GM12878 (cell line): ENCODE results near the gene EVPLL. TPM values are rescaled to one million over a fixed set of nuclear protein-coding genes. Genes with fewer than 3 reads are reported as not detected.

ENCODE experiments used
- ATAC-seq: fragments of 200-7000 bp; cut with Tn5 transposase; 3 replicates; pipeline ENCODE4 v1.9.1; 2020; ENCODE audit warnings: mild to moderate bottlenecking, moderate library complexity
- BruUV-seq: library from RNA; stranded (reverse); fragments of 400-500 nt; replicated peaks from 2 replicates; lab custom pipeline; 2021; lab: Mats Ljungman, UMichigan
- CTCF ChIA-PET: fragments of 300-600 bp; sonication (Branson Sonifier 250); formaldehyde crosslinking; extraction: SDS; loops from one replicate; lab custom pipeline; 2021; ENCODE audit warnings: inconsistent platforms; lab: Yijun Ruan, JAX
- POLR2A ChIA-PET: fragments of 350-600 bp; formaldehyde crosslinking; extraction: SDS; loops from one replicate; lab custom pipeline; 2021; ENCODE audit warnings: inconsistent platforms; lab: Charles Lee
- RAD21 ChIA-PET: fragments of 300-600 bp; sonication (Branson Sonifier 250); formaldehyde crosslinking; loops from one replicate; lab custom pipeline; 2023; ENCODE audit warnings: antibody characterized with exemption; ENCODE audit not compliant: unreplicated experiment; lab: Charles Lee
- SMC1A ChIA-PET: fragments of 300-600 bp; sonication (Branson Sonifier 250); formaldehyde crosslinking; loops from one replicate; lab custom pipeline; 2023; ENCODE audit not compliant: unreplicated experiment, uncharacterized antibody; lab: Charles Lee
- DNase-seq: peaks from one replicate; pipeline ENCODE4 v3.0.0-alpha.2; 2011; ENCODE audit warnings: low read depth, low spot score
- FAIRE-seq: peaks from 3 replicates; lab custom pipeline; 2011; peaks lifted over from hg19 to GRCh38; lab: Jason Lieb, UNC
- H2AFZ ChIP-seq: 2 replicates; pipeline ENCODE4 v1.6.0; 2011; ENCODE audit warnings: low read depth, low read length, control low read depth; ENCODE audit not compliant: control insufficient read depth
- H3K27ac ChIP-seq: 2 replicates; pipeline ENCODE4 v1.5.1; 2011; ENCODE audit warnings: control low read depth; ENCODE audit not compliant: control insufficient read depth, insufficient read depth
- H3K27me3 ChIP-seq, 2 experiments: replicated peaks in 1 of 2; 2 replicates each; pipeline versions ENCODE4 v1.6.0 to v1.6.1; 2011; ENCODE audit warnings: low read length in 1 of 2; ENCODE audit not compliant: control insufficient read depth in 2 of 2, insufficient read depth in 2 of 2
- H3K36me3 ChIP-seq, 2 experiments: 2 replicates each; pipeline ENCODE4 v1.5.1; 2011; ENCODE audit warnings: low read length in 1 of 2; ENCODE audit not compliant: control insufficient read depth in 2 of 2, insufficient read depth in 2 of 2
- H3K4me1 ChIP-seq: 2 replicates; pipeline ENCODE4 v1.6.1; 2011; ENCODE audit warnings: mild to moderate bottlenecking, low read length, moderate library complexity, mixed read lengths; ENCODE audit not compliant: control insufficient read depth, insufficient read depth
- H3K4me2 ChIP-seq: 2 replicates; pipeline ENCODE4 v1.6.0; 2011; ENCODE audit warnings: control low read depth; ENCODE audit not compliant: control insufficient read depth, insufficient read depth
- H3K4me3 ChIP-seq: fragments of 200-600 bp; sonication (generic); 2 replicates; pipeline ENCODE4 v1.5.1; 2016
- H3K79me2 ChIP-seq: 2 replicates; pipeline ENCODE4 v1.6.0; 2011; ENCODE audit warnings: low read length; ENCODE audit not compliant: control insufficient read depth, insufficient read depth
- H3K9ac ChIP-seq: 2 replicates; pipeline ENCODE4 v1.8.0; 2011; ENCODE audit warnings: low read length, control low read depth, mixed read lengths; ENCODE audit not compliant: control insufficient read depth, insufficient read depth
- H3K9me3 ChIP-seq: replicated peaks from 3 replicates; pipeline ENCODE4 v1.5.1; 2011; ENCODE audit warnings: mild to moderate bottlenecking, low read length; ENCODE audit not compliant: control insufficient read depth, insufficient read depth
- H4K20me1 ChIP-seq: 2 replicates; pipeline ENCODE4 v1.6.0; 2011; ENCODE audit not compliant: control insufficient read depth, insufficient read depth
- ASH2L ChIP-seq: fragments of 300-600, 200-600 bp; sonication (generic); IDR thresholded peaks from 2 replicates; pipeline ENCODE4 v1.6.1; 2017; ENCODE audit warnings: low read depth, mild to moderate bottlenecking, borderline replicate concordance
- CBX5 ChIP-seq: sonication (generic); IDR thresholded peaks from 2 replicates; pipeline ENCODE4 v1.6.1; 2016; ENCODE audit warnings: low read depth, moderate library complexity, mild to moderate bottlenecking, inconsistent platforms
- CHD4 ChIP-seq: fragments of 200-600 bp; sonication (generic); IDR thresholded peaks from 2 replicates; pipeline ENCODE4 v1.6.1; 2016; ENCODE audit warnings: mild to moderate bottlenecking
- FOXM1 ChIP-seq: IDR thresholded peaks from 2 replicates; pipeline ENCODE4 v1.6.1; 2012; ENCODE audit warnings: low read depth, mild to moderate bottlenecking, inconsistent platforms, low read length, moderate library complexity
- GABPA ChIP-seq: IDR thresholded peaks from 2 replicates; pipeline ENCODE4 v1.6.1; 2014; ENCODE audit warnings: antibody characterized with exemption, low read depth, mild to moderate bottlenecking, inconsistent platforms
- HCFC1 ChIP-seq: fragments of 150-350 bp; IDR thresholded peaks from 2 replicates; pipeline ENCODE4 v1.6.1; 2014; ENCODE audit warnings: low read length
- IKZF1 ChIP-seq: fragments of 450-650 bp; conservative IDR thresholded peaks from 2 replicates; pipeline ENCODE4 v1.6.1; 2017; ENCODE audit warnings: antibody characterized with exemption, mild to moderate bottlenecking
- JUND ChIP-seq: IDR thresholded peaks from 2 replicates; pipeline ENCODE4 v1.6.1; 2012; ENCODE audit warnings: low read depth, mild to moderate bottlenecking, low read length, improper control_type of control experiment, moderate library complexity
- MXI1 ChIP-seq: fragments of 150-350 bp; IDR thresholded peaks from 2 replicates; pipeline ENCODE4 v1.6.1; 2011; ENCODE audit warnings: low read depth, mild to moderate bottlenecking, inconsistent platforms, low read length, improper control_type of control experiment
- NBN ChIP-seq: fragments of 450-650 bp; IDR thresholded peaks from 2 replicates; pipeline ENCODE4 v1.6.1; 2016
- NFYB ChIP-seq: IDR thresholded peaks from 2 replicates; pipeline ENCODE4 v1.6.1; 2011; ENCODE audit warnings: low read depth, mild to moderate bottlenecking, low read length, improper control_type of control experiment, moderate library complexity; ENCODE audit not compliant: insufficient read depth
- RAD51 ChIP-seq: fragments of 450-650 bp; IDR thresholded peaks from 2 replicates; pipeline ENCODE4 v1.6.1; 2016; ENCODE audit warnings: moderate library complexity, mild to moderate bottlenecking, inconsistent platforms
- RB1 ChIP-seq: fragments of 450-650 bp; formaldehyde crosslinking; IDR thresholded peaks from 2 replicates; pipeline ENCODE4 v1.6.1; 2017; ENCODE audit warnings: mild to moderate bottlenecking, borderline replicate concordance
- RFX5 ChIP-seq: IDR thresholded peaks from 2 replicates; pipeline ENCODE4 v1.6.1; 2011; ENCODE audit warnings: low read depth, low read length, improper control_type of control experiment
- SMARCA5 ChIP-seq: fragments of 450-650 bp; IDR thresholded peaks from 2 replicates; pipeline ENCODE4 v1.6.1; 2017; ENCODE audit warnings: mild to moderate bottlenecking
- TCF12 ChIP-seq: IDR thresholded peaks from 2 replicates; pipeline ENCODE4 v1.6.1; 2011; ENCODE audit warnings: low read depth, mild to moderate bottlenecking, low read length
- TCF3 ChIP-seq: IDR thresholded peaks from 2 replicates; pipeline ENCODE4 v1.6.1; 2012; ENCODE audit warnings: low read depth, mild to moderate bottlenecking, low read length, borderline replicate concordance; ENCODE audit not compliant: insufficient read depth
- ZNF207 ChIP-seq: fragments of 450-650 bp; IDR thresholded peaks from 2 replicates; pipeline ENCODE4 v1.6.1; 2014; ENCODE audit warnings: antibody characterized with exemption, mild to moderate bottlenecking, borderline replicate concordance
- WGBS: methylation state at CpG from one replicate; pipeline ENCODE4 v1.1.6; 2016; ENCODE audit warnings: low lambda C conversion rate; ENCODE audit not compliant: insufficient replicate concordance, insufficient coverage; ENCODE audit errors: missing lambda C conversion rate; 5-methylcytosine and 5-hydroxymethylcytosine counted together
- in situ Hi-C: fragments of 300-500 bp; cut with MboI; formaldehyde crosslinking; loops from 9 replicates; pipeline ENCODE4 v1.14.3; 2018; ENCODE audit warnings: mixed read lengths
- intact Hi-C: fragments of 100-400 bp; cut with micrococcal nuclease; formaldehyde crosslinking; loops from one replicate; pipeline ENCODE4 v1.14.2; 2022; ENCODE audit not compliant: unreplicated experiment
- polyA plus RNA-seq, 11 experiments: library from polyadenylated mRNA; depleted of rRNA in 4 of 11; unstranded in 6 of 11; stranded (reverse) in 5 of 11; fragments of >200 nt; fragmentation: Nextera tagmentation in 4 of 11; fragmentation: Illumina TruSeq in 1 of 11; extraction: Ambion mirVana in 4 of 11; extraction: Trizol in 1 of 11; gene quantifications; 1 replicate in 1 of 11; 2 replicates in 10 of 11; pipeline versions ENCODE4 v1.2.1 to v1.2.3, GENCODE V29; 2011 to 2016; ENCODE audit warnings: inconsistent platforms in 2 of 11, missing spikeins in 2 of 11, low read depth in 1 of 11
- total RNA-seq, 4 experiments: library from RNA; depleted of rRNA in 3 of 4; stranded (reverse); fragments of >200 nt in 3 of 4; fragmentation: Illumina TruSeq in 1 of 4; extraction: Trizol in 1 of 4; gene quantifications; 2 replicates each; pipeline versions ENCODE4 v1.2.1 to v1.2.3, GENCODE V29; 2013 to 2021
- TF ChIP-seq, protein P1 (sequence below): IDR thresholded peaks from 2 replicates; pipeline ENCODE4 v1.6.1; 2012; ENCODE audit warnings: mild to moderate bottlenecking, low read depth, low read length
- TF ChIP-seq, protein P2 (sequence below): IDR thresholded peaks from 2 replicates; pipeline ENCODE4 v1.6.1; 2011; ENCODE audit warnings: low read depth, low read length, improper control_type of control experiment, borderline replicate concordance

EVPLL gene
- total and polyA plus RNA-seq, 10 of the 15 experiments (the other 5 are each of a cell fraction or from before 2014, with no cell fraction given), result not detected

DNA sequence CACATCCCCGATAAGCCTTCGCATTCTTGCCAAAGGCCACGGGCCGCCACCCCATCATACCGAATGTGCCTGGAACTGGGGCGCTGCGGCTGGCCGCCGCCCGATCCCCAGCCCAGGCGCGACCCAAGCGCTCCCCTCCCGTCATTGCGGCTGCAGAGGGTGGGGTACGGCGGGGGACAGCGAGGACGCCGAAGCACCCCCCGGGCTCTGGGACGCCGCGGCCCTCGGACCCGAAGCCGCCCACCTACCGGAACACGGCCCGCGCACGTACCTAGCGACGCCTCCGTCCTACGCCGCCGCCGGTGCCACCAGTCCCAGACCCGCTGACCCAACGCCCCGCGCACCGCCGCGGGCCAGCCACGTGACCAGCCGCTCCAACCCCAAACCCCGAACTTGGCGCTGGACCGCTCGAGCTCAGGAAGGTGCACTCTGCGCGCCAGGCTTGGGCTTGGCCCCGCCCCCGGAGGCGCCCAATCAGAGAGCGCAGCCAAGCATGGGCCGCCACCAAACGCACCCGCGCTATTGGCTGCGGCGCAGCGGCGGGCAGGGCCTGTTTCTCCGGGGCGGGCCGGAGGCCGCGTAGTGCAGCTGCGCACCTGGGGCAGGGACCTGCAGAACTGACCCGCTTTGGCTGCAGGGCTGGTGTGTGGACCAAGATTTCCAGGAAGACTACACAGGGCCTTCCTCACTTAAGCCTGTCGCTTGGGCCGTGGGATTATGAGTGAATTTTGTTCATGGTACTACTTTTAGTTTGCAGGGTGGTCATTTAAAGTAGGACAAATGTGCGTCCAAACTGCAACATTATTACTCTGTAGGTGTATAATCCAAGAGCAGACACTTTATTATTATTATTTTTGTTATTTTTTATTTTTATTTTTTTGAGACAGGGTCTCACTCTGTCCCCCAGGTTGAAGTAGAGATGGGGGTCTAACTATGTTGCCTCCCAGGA is 14.2 kb upstream of the EVPLL start, which contains the start of gene SHMT1:
Gene SHMT1 (minus strand): TSS at position 450 of the 949 bp plus-strand sequence. CDS start 7,569 bp downstream, outside the sequence.
- in situ Hi-C loops, result no loop called here
- ATAC-seq (peak; percentile 100), FAIRE-seq (peak; percentile 92), DNase-seq (peak; percentile 72)
- no peaks in the 10 kb centered on the region for H3K9me3 ChIP-seq
- no peaks in the 10 kb centered on the region for H3K27me3 ChIP-seq
- 0 out of 2 replicates have a peak, but pooled peaks cover 3% of the 10 kb centered on the region for H3K4me1 ChIP-seq
- H3K4me3 ChIP-seq, result peak within 1 kb of the TSS; percentile 88
- intact Hi-C loops, result no loop called here
- H3K9ac ChIP-seq, result peak within 1 kb of the TSS; percentile 81
- BruUV-seq, result no TSS peak
- H3K4me2 ChIP-seq, result peak within 1 kb of the TSS; percentile 92
- no peaks in the 10 kb centered on the region for H4K20me1 ChIP-seq
- ChIA-PET RAD21 (no interaction called here), CTCF (interaction anchor here (0.9 kb wide), 1 partner anchor 115 kb away, joined by 3 read pairs; no protein-coding TSS in a partner anchor), SMC1A (interaction anchor here (1.4 kb wide), 1 partner anchor 114 kb away, joined by 3 read pairs; no protein-coding TSS in a partner anchor), POLR2A (interaction anchor here (1.4 kb wide), 1 partner anchor 50 kb away, joined by 5 read pairs; no protein-coding TSS in a partner anchor)
- H3K79me2 ChIP-seq, result peaks cover 15% of the 10 kb centered on the region
- under 1% methylated on average over 72 of the region's 76 CpGs for WGBS
- H3K27ac ChIP-seq, result peak within 1 kb of the TSS; percentile 64
- H3K36me3 ChIP-seq, result no peaks in the 10 kb centered on the region; a peak in 1 of 4 replicates
- peak within 1 kb of the TSS; percentile 85 for H2AFZ ChIP-seq
- TF ChIP-seq RB1 (peak; percentile 93), FOXM1 (no peak), CHD4 (no peak), TCF12 (peak; percentile 45; the same call in 1 of the 2 replicates), TCF3 (0 out of 2 replicates have a peak, but pooled peaks have one; percentile 52), SMARCA5 (0 out of 2 replicates have a peak, but pooled peaks have one; percentile 35), GABPA (no peak), RFX5 (peak; percentile 89), HCFC1 (no peak), IKZF1 (peak; percentile 76), CBX5 (no peak), RAD51 (peak; percentile 62; the same call in 1 of the 2 replicates), ASH2L (0 out of 2 replicates have a peak, but pooled peaks have one; percentile 51), NBN (no peak), MXI1 (0 out of 2 replicates have a peak, but pooled peaks have one; percentile 47), NFYB (peak; percentile 90), ZNF207 (no peak), JUND (no peak)
- TF ChIP-seq, protein P1, sequence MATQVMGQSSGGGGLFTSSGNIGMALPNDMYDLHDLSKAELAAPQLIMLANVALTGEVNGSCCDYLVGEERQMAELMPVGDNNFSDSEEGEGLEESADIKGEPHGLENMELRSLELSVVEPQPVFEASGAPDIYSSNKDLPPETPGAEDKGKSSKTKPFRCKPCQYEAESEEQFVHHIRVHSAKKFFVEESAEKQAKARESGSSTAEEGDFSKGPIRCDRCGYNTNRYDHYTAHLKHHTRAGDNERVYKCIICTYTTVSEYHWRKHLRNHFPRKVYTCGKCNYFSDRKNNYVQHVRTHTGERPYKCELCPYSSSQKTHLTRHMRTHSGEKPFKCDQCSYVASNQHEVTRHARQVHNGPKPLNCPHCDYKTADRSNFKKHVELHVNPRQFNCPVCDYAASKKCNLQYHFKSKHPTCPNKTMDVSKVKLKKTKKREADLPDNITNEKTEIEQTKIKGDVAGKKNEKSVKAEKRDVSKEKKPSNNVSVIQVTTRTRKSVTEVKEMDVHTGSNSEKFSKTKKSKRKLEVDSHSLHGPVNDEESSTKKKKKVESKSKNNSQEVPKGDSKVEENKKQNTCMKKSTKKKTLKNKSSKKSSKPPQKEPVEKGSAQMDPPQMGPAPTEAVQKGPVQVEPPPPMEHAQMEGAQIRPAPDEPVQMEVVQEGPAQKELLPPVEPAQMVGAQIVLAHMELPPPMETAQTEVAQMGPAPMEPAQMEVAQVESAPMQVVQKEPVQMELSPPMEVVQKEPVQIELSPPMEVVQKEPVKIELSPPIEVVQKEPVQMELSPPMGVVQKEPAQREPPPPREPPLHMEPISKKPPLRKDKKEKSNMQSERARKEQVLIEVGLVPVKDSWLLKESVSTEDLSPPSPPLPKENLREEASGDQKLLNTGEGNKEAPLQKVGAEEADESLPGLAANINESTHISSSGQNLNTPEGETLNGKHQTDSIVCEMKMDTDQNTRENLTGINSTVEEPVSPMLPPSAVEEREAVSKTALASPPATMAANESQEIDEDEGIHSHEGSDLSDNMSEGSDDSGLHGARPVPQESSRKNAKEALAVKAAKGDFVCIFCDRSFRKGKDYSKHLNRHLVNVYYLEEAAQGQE, result no peak
- TF ChIP-seq, protein P2, sequence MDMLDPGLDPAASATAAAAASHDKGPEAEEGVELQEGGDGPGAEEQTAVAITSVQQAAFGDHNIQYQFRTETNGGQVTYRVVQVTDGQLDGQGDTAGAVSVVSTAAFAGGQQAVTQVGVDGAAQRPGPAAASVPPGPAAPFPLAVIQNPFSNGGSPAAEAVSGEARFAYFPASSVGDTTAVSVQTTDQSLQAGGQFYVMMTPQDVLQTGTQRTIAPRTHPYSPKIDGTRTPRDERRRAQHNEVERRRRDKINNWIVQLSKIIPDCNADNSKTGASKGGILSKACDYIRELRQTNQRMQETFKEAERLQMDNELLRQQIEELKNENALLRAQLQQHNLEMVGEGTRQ, result peak; percentile 56
